ENCODE data around the gene HPSE2.

GRCh38 chr10:99234041-99234790 is 1.4 kb downstream of the HPSE2 start:
- TF ChIP-seq RAD21 (IDR thresholded peaks at IDR 0.05; ENCODE audit: low read depth) (no peak), ZFX (IDR thresholded peaks at IDR 0.05) (no peak), CTCF (IDR thresholded peaks at IDR 0.05 in 2 of 3, conservative IDR thresholded peaks at IDR 0.05 in 1 of 3; ENCODE audit: borderline replicate concordance in 1 of 3, insufficient read depth in 1 of 3, low read depth in 2 of 3, low read length in 2 of 3) (no peak), EZH2phosphoT487 (IDR thresholded peaks at IDR 0.05; ENCODE audit: borderline replicate concordance) (no peak), ELF1 (IDR thresholded peaks at IDR 0.05; ENCODE audit: borderline replicate concordance, low read depth) (no peak)

Data from HCT116 (cell line).